Stimulated activated CD4-positive, alpha-beta T cell treated with anti-CD3 and anti-CD28 coated beads, Interleukin-15, amount 100 ng/mL, for 48 hours (primary cell): ENCODE results near the gene SERGEF.

Experiments
- DNase-seq, 2 donors: peaks; one replicate each; pipeline ENCODE4 v3.0.0-alpha.2; 2020; ENCODE audit warnings: low read depth in 2 of 2

SERGEF gene

DNA sequence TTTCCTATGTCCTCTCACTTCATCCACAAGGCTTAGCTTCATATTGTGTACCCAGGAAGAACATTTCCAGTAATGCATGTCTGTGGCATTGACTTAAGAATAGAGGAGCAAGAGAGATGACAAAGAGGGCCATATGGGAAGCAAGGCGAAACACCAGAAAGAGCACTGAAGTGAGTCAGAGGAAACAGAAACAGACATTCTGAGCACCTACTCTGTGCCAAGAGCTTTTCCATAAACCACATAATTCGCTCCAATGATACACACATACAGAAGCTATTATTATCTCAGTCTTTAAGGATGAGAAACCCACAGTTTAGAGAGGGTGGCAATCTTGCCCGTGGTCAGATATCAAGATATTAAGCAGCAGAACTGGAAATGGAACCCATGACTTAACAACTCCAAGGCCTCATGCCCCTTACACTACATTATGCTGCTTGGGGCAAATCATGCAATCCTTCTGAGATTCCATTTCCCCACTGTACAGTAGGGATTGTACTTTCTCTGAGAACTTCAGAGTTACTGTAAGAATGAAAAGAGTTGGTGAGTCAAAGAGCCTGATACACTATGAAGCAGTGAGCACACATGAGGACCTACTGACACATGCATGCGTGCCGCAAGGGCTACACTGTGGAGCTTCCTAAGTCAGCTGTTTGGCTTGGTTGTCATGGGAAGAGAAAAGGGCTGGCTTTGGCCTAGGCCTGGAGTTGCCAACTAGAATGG, 151.7 kb downstream of the SERGEF start:
- DNase-seq = no peak

DNA sequence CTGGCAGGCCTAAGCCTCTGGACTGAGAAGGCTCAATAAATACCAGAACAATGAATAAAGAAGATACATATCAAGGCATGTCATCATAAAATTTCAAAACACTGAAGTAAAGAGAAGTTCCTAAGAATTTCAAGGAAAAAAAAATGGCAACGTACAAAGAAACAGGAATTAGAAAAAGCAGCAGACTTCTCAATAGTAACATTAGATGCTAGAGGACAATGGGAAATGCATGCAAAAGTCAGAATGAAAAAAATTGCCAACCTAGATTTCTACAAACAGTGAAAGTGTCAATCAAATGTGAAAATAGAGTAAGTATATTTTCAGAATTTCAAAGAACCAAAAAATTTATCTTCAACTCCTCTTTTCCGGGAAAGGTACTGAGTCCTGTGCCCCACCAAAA, 153.3 kb downstream of the SERGEF start:
- no peak for DNase-seq

DNA sequence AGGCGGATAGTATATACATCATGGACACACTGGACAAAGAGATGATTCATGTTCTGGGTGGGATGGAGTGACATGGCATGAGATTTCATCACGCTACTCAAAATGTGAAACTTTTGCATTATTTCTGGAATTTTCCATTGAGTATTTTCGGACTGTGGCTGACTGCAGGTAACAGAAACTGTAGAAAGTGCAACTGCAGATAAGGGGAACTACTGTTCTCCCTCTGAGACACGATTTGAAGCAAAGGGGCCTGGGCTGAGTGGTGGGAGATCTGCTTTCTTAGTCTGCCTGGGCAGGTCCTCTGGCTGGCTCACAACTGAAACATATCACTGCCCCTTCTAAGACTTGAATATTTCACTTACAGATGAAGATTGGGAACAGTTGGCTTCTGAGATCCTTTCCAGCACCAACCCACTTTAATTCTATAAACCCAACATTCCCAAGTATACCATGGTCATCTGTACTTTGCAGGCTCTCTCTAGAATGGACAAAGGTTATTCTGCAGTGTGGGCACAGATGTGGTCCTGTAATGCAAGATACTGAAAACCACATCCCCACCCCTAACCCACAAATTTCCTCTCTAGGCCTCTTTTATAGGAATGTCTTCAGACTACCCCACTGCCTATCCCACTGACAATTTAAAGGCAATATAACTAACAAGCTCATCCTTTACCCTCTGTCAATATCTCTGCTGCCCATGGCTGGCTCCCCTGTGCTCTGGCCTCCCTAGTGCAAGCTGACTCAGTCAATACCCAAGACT, 157.1 kb downstream of the SERGEF start:
- DNase-seq = no peak

DNA sequence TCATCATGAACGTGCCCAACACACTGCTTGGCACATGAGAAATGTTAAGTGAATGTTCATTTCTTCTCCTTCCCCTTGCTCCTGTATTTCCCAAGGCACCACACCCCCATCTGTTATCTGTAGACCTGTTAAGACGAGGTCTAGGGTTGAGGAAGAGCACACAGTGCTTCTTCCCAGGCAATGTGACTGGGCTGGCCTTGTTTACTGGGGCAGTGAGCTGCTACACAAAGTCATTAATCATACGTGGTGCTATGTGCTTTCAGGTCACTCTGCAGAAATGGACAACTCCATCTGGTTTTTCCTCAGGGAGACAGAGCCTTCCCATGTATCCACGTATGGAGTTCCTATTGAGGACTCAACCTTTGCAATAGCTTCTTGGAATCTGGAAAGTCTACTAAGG, 159.6 kb downstream of the SERGEF start:
- no peak for DNase-seq

DNA sequence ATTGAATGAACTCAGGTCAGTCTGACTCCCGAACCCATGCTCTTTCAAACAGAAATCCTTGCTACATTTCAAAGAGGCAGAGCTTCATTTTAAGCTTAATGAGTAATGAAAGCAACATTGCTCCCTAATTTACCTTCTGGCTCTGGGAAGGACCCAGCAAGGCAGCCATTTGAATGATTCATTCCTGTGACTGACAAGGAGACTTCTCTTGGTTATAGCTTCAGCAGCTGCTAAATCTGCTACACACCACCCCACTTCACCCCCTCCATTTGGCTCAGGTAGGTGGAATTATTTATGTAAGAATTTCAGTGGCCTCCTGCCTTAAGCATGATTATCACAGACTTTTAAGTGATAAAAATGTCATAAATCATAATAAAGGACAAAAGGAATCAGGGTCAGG, 160.6 kb downstream of the SERGEF start:
- no peak for DNase-seq

DNA sequence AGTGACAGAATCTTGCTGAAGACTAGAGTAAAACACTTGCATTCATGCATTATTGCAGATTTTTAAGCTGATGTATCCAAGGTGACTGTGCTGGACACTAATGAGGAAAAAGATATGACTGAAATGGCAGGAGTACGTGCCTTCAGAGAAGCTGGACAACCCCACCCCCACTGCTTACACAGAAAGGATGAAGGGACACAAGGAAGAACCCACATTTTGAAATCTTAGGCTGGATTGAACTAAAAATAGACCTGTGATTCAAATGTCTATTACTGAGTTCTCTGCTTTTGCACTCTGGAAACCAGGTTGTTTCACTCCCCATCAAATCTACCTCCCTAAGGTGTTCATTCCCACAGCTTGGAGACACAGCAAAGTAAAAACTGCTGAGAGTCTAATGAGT, 161.2 kb downstream of the SERGEF start:
- DNase-seq = no peak

DNA sequence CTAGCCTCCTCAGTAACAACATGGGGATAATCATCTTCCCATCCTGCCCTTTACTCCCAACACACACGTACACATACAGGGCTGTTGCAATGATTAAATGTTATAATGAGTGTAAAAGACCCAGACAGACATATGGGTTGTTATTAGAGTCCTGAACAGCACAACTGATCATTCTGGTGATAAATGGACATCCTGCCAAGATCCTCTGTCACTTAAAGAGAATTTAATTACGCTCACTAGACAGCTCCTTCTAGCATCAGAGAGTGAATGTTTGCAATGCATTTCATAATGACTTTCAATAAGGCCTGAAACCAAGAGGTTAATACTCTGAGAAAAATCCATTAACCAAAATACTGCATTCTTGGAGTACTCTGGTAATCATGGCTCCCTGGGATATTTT, 162.5 kb downstream of the SERGEF start:
- no peak for DNase-seq

DNA sequence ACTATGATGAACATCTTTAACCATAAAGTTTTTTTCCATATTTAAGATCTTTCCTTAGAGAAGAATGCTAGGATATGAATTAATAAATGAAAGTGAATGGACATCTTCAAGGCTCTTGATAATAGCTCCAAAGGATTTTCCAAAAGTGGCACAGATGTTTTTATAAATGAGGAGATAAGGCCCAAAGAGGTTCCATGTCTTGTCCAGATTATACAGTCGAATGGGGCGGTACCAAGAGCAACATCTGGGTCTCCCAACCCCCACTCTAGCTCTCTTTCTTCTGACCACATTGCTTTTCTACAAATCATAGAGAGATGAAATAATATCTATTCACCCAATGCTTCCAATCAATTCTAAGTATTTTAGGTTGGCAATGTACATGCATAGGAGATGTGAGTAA, 164.1 kb downstream of the SERGEF start:
- no peak for DNase-seq

DNA sequence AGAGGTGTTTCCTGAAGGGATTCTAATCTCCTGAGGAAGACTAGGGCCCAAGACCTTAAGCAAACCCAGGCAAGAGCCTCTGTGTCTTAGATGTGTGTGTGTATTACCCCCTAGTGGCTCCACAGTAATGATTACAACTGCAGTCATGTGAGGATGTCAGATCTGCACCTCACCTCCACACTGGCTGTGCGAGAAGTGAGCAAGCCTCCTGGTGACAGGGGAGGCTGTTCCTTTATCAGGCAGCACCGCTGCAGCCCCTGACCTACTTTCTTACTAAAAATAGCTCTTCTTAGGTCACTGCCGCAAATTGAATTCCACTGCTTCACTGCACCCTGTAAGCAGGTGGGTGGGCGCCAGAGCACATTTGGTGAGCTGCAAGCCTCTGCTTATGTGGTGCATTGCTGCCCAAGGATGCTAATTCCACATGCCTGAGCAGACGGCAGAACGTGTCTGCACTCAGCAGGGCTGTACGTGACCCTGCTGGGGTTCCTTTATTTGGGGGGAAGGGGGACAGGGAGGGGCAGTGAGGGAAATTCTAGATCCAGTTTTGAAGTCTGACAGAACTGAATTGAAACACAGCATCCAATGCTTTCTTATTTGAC, 165.9 kb downstream of the SERGEF start:
- DNase-seq = no peak

DNA sequence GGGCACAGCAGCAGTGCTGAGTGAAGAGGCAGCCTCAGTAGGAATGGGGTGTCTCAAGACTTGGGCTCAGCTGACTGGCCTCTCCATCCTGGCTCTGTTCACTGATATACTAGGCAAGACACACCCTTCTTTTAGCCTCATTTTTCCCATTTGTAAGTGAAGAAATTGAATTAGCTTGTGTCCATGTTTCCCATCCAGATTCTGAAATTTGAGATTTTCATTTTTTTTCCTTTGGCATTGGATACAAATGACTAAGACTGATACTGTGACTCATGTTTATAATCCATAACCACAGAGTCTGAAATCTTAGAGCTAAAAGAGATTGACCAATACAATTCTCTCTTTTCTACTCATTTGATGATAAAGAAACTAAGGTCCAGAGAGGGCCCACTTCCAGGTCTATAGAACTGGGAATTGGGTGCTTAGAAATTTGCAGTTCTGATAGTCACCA, 167.4 kb downstream of the SERGEF start:
- no peak for DNase-seq

DNA sequence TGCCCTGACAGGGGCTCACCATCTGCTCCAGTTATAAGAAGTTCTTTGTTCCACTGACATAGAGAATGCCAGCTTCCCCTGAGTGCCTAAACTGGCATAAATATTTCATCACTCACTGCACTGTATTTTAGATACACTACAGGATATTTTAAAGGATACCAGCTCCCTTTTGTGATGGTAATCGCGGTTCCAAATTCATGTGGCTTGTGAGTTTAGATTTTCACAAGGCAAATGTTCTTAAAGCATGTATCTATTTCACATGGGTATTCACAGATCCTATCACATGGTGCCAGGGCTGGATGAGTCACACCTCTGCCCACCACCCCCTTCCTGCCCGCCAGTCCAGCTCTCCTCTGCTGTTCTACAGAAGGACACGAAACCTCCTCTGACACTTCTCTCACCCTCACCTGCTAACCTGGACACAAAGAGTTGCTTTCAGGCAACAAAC, 172.7 kb downstream of the SERGEF start:
- no peak for DNase-seq

DNA sequence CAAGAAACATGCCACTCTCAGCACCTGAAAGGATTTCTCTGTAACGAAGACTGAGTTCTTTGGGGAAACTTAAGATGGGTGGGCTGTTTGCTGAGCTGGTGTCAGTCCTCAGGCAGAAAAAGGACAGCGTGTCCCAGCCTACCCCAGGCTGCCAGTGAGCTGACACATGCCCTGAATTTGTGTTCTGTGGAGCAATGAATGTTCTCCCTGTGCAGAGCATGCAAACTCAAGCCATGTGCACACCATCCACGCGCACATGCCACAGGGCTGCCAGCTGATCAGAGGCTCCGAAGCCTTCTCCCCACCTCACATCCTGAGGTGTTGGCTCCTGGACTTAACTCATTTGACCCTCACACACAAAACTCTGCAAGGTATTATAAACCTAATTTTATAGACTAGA, 173.4 kb downstream of the SERGEF start:
- DNase-seq = no peak

DNA sequence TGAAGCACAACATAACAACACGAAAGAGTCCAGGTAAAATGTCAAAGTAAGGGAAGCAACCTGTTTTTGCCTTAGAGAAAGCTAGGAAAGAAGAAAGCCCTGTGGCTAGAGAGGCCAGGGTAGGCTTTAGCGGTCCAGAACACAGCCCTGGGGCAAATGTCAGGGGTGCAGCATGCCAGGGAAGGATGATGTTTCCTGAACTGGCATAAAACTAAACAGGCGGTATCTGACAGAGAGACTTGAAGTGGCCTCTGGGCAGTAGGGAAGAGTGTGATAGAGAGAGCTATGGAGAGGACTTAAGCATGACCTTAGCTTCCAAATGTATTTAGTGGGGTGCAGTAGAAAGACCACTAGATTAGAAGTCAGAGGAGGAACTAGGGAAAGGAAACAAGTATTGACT, 174.7 kb downstream of the SERGEF start:
- no peak for DNase-seq

DNA sequence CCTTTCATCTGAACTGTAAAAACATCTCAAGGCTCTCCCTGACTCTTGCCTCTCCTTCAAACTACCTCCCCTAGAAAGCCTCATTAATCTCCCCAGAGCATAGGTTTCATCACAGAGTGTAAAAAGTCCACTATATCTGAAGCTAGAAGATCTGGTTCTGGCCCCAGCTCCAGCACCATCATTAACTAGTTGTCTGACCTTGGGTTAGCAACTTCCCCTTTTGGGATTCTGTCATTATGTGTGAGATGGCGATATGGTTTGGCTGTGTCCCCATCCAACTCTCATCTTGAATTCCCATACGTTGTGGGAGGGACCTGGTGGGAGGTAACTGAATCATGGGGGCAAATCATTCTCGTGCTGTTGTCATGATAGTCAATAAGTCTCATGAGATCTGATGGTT, 181.0 kb downstream of the SERGEF start:
- DNase-seq = no peak

DNA sequence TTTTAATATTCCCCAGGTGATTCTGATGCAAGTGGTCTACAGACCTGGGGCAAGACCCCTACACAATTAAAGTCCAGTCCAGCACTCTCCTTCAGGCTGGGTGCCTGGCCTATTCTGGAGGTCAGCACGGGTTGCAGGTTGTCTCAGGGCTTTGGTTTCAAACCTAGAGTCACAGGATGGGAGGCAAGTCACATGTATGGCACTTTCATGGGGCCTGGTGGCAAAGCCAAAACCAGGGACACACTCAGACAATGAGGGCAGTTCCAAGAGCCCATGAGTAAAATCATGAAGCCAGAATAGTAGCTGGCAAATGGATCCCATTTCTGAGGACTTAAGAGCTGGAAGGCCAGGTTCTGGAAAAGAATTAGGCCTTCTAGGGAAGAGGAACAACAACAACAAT, 181.6 kb downstream of the SERGEF start:
- DNase-seq = no peak

DNA sequence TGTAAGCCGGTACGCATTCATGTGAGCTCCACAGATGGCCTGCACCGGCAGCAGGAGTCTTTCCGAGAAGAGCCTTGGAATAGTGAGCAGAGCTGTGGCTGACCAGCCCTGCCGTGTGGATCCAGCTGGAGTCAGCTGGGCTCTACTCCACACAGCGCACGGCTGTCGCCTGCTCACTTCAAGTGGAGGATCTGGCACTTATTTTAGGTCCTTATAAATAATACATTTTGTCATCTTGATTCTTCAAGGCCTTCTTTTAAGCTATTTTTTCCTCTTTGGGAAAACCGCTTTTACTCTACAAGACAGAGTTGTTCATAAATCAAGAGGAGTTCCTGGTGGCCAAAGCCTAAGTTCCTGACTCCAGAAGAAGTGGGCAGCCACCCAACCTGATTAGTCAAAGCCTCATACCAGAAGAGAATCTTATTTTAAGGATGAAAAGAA, 184.5 kb downstream of the SERGEF start:
- no peak for DNase-seq

DNA sequence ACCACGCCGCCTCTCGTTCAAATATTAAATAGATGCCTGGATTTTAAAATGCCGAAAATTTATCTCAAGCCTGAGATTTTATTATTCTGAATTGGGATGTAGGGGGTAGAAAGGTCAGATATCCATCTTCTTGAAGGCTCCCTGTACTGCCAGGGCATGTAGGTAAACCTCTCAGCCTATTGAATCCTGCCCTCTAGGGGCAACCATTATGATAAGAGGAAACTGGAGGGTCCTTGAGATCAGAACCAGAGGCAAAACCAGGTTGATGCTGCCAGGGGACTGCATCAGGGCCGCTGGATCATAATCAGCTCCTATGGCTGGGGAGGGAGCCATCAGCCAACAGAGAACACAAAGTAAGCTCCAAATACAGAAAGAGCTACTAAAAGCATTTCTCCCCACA, 185.8 kb downstream of the SERGEF start:
- no peak for DNase-seq

DNA sequence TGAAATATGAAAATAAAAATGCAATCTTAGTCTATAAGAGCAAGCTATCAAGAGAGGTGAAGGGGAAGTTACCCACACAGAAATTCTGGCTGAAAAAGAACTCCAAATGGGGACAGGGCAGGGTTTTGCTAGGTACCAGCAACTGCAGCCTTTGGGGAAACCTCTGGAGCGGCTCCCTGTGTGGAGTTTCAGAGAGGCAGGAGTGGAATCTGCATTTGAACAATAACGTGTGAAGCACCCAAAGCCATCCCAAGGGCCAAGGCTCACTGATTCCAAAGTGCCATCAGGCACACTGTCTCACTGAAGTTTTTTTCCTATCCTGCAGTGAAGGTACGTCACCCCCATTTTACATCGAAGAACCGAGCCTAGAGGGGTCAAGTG, 190.5 kb downstream of the SERGEF start:
- DNase-seq = no peak

DNA sequence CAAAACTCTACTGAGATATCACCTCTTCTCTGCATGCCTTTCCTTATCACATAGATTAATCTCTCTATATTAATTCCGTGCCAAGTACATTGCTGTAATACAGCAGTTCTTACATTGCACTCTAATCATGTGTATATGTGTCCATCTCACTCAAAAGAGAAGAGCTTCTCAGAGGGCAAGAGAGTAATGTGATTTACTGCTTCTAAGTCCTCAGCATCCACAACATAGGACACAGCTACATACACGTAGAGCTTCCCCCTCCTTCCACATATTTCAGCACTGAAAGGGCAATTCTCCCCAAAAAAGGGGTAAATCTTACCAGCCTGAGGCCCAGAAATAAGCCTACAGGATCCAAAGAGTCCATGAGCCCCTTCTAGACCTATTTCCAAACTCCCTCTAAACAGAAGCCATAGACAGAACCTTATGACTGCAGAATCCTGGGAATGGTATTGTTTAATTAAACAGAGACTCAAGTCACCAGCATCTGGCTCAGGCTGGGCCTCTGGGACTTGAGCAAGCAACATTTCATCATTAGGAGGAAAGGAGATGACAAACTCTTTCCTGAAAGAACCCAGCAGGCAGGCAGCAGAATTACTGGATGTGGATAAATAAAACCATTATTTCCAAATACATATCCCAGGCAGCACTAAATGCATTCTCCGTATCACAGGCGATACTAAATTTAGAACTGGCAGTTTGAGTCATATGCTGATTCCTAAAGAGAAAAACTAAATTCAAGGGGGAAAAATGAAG, 191.0 kb downstream of the SERGEF start:
- no peak for DNase-seq

DNA sequence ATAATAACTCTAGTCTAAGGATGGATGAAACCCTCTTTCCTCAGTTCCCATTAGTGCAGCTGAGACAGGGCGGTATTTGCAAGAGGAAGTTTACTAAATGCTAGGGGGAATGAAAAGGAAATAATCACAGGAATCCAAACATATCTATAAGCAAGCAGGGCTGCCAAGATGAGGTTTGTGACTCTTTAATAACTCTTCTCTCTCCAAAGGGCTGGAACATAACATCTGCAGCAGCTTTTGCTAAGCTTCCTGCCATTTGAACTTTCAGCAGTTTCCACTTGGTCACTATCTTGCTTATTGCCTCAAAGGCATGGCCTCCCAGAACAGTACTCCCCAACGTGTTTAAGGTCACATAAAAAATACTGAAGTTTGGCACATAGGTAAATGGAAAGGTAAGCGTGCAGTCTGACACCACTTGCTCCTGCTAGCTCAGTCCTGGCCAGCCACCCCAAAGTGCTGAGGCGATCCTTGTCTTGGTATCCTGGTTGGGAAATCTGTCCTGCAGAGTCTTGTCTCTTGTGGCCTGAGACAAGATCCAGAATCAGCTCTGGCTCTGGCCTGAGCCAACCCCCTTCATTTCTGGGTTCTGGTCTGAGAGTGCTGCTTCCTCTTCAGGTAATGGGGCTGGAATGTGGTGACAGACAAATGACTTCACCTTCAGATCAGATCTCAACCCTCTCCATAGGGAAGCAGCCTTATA, 196.5 kb downstream of the SERGEF start:
- DNase-seq = no peak

DNA sequence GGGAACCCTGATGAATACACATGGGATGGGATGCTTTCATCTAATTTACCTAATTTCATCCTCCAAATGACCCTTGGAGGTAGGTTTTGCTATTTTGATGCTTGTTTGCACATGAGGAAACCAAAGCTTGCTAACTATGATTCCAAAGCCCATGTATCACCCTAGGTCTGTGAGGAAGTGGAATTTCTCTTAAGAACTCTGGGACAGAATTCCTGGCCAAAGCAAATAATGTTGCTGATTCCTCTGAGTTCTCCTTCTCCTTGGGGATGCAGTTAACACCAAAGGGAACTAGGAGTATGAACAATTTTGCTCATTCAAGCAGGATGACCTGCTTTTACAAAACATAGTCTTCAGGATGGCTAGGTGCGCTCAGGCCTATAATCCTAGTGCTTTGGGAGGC, 198.3 kb downstream of the SERGEF start:
- no peak for DNase-seq
